Measurements from ENCODE around the gene OSBP2.

Gene OSBP2, protein sequence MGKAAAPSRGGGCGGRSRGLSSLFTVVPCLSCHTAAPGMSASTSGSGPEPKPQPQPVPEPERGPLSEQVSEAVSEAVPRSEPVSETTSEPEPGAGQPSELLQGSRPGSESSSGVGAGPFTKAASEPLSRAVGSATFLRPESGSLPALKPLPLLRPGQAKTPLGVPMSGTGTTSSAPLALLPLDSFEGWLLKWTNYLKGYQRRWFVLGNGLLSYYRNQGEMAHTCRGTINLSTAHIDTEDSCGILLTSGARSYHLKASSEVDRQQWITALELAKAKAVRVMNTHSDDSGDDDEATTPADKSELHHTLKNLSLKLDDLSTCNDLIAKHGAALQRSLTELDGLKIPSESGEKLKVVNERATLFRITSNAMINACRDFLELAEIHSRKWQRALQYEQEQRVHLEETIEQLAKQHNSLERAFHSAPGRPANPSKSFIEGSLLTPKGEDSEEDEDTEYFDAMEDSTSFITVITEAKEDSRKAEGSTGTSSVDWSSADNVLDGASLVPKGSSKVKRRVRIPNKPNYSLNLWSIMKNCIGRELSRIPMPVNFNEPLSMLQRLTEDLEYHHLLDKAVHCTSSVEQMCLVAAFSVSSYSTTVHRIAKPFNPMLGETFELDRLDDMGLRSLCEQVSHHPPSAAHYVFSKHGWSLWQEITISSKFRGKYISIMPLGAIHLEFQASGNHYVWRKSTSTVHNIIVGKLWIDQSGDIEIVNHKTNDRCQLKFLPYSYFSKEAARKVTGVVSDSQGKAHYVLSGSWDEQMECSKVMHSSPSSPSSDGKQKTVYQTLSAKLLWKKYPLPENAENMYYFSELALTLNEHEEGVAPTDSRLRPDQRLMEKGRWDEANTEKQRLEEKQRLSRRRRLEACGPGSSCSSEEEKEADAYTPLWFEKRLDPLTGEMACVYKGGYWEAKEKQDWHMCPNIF

GRCh38 chr22:30694640-30695350, at the start of gene OSBP2:
Gene OSBP2, plus strand, starts transcription at chr22:30694874. Its CDS starts 36 bp downstream, at chr22:30694910.
- DNase-seq (ENCODE audit: low read depth), result peak; percentile 3

DNA sequence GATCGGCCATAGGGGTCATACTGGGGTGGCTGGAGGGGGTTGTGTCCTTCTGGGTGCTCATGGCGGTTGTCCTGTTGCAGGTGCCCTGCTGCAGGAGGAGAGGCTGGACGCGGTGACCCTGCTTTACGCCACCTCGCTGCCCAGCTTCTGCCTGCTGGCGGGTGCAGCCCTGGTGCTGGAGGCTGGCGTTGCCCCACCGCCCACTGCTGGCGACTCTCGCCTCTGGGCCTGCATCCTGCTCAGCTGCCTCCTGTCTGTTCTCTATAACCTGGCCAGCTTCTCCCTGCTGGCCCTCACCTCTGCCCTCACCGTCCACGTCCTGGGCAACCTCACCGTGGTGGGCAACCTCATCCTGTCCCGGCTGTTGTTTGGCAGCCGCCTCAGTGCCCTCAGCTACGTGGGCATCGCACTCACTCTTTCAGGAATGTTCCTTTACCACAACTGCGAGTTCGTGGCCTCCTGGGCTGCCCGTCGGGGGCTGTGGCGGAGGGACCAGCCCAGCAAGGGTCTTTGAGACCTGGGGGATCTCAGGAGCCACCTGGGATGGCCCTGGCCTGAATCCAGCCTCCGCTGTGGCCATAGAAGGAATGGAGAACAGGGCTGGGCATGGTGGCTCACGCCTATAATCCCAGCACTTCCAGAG, 48.0 kb upstream of the OSBP2 start:
- DNase-seq (ENCODE audit: low read depth), result no peak

DNA sequence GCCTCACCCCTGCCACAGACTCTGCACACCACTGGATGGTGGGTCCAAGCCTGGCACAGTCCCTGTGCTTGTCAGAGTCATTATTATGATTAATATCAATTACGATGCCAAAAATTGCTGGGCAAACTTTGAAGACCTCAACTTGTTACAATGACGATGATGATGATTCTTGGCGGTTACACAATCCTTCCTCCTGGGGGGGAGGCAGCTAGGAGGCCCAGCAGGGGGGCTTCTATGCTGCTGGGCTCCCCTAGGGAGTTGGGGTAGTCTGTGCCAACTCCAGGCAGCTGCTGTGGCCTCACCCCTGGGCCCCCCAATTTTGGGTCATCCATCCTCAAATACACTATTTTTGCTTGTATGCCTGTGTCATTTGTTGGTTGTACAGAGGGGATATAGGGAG, 47.1 kb upstream of the OSBP2 start:
- DNase-seq (ENCODE audit: low read depth), result no peak

GRCh38 chr22:30648825-30649224, 45.8 kb upstream of the OSBP2 start:
- no peak for DNase-seq (ENCODE audit: low read depth)

DNA sequence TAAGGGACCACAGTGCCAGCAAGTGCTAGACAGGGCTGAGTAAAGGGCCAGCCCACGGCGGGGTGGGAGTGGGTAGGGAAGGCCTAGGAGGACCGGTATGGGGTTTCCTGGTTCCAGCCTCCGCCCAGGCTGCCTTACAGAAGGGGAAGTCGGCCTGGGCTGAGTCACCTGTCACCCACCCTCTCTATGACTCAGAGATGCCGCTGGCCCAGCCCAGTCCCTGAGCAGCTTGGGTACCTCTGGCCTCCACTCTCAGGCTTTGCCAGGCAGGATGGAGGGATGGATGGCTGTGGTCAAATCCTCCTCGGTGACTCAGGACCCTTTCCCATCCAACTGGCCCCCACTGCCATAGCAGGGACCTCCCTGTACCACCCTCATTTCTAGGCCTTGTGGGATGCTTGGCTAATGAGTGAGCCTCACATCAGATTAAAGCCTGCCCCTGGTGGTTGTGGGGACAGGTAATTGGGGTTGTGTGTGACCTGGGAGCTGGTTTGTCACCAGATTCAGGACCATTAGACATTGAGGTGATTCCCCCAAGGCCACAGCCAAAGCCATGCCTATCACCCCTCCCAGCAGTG, 45.2 kb upstream of the OSBP2 start:
- peak; percentile 80 for DNase-seq (ENCODE audit: low read depth)

- DNase-seq (ENCODE audit: low read depth), result no peak
These were observed 44.1 kb upstream of the OSBP2 start for GRCh38 chr22:30650508-30651116.

- DNase-seq (ENCODE audit: low read depth), result no peak
These were observed 41.8 kb upstream of the OSBP2 start for GRCh38 chr22:30652852-30653251.

GRCh38 chr22:30654361-30654760, 40.3 kb upstream of the OSBP2 start:
- no peak for DNase-seq (ENCODE audit: low read depth)

DNA sequence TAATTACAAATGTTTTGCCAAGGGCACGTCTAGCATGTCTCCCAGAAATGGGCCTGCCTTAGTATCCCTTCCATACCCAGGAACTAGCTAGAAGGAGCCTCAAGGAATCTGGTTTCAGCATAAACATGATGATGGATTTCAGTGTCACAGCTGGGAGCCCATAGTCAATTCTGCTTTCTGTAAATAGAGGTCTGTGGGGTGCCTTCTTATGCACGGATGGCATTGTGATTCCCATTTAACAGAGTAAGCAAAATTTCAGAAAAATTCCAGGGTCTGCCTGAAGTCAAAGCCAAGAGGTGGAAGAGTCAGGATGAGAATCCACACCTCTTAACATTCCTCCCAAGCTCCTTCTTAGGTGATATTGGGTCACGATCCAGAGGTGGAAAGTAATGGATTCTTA, 39.1 kb upstream of the OSBP2 start:
- DNase-seq (ENCODE audit: low read depth), result no peak

DNA sequence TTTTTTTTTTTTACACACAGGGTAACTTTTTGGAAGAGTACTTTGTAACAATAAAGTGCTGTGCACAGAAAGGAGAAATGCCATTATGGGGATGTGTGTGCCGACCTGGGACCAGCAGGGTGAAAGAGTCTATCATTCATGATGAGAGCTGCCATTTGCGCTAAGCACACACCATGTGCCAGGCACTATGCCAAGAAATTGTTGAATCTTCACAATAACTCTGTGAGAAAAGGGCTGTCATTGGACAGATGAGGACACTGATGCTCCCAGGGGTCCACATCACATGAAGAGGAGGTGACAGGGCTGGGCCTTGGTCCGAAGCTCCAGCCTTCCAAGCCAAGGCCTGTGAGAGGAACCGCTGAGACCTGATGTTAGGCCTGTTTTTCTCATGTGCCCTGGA, 32.6 kb upstream of the OSBP2 start:
- no peak for DNase-seq (ENCODE audit: low read depth)

- DNase-seq (ENCODE audit: low read depth), result no peak
These were observed 29.9 kb upstream of the OSBP2 start for GRCh38 chr22:30664798-30665197.

DNA sequence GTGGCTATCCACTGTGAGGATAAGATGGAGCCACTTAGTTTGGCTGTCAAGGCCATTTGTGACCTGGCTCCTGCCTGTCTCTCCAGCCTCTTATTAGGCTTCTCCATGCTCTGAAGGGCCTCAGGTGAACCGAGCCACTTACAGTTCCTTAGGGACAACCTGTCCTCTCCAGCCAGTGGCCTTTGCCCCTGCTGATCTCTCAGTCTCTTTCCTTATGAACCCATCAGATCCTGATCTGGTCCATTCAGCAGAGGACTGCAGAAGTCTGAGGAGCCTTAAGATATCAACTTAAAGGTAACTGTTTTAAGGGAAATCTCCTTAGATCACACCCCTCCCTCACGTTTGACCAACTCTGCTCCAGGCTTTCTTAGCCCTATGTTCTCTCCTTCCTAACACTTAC, 29.4 kb upstream of the OSBP2 start:
- DNase-seq (ENCODE audit: low read depth), result no peak

DNA sequence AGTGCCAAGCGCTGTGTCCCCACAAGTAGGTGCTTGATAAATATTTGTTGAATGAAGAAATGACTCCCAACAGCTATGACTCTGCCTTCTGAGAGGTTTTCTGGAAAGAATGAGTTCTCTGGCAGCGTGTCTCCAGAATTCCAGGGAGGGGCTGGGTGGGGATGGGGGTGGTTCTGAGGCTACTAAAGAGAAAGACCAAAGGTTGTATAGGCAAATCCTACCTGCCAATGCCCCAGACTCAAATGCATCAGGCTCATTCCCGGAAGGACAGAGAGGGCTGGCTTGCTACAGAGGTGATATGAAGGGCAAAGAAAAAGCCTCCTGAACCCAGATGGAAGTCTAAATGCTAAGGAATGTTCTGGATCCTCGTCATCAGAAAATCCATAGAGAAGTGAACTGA, 28.9 kb upstream of the OSBP2 start:
- DNase-seq (ENCODE audit: low read depth), result no peak

GRCh38 chr22:30667107-30667493, 27.6 kb upstream of the OSBP2 start:
- no peak for DNase-seq (ENCODE audit: low read depth)

DNA sequence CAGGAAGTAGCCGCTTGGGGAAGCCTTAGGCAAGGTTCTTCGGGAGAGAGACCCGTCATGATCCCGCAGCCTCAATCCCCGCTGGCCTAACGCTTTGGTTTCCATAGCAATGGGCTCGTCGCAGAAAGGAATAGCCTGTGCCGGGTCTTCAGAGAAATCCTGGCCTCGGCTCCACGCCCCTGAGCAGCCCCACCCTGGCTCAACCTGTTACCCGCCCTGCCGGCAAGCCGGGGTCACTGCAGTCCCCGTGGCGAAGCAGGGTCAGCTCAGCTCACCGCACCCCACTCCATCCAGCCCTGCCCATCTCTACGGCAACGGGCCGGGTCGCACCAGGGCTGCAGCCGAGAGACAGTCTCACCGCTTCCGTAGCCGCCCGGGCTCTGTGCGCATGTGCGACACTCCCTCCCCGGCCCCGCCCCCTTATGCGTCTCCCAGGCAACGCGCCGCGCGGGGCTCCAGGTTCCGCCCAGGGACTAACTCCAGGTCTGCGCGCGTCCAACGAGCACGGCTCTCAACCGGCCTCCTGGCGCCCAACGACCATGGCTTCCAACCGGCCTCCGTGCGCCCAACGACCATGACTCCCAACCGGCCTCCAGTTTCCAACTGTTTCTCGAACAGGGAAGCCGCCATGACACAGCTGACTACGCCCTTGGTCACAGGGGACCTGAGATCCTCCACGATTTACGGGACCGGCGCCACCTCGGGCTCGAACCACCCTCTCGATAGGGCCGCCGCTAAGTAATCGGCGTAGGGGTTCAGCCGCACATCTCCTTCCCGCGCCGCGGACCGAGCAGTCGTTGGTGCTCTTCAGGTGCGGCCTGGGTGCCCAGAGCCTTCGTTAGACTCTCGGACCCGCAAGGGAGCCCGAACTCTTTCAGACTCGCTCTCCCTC, 26.9 kb upstream of the OSBP2 start, which contains the start of gene DUSP18:
Gene DUSP18 (minus strand): TSS at position 382 of the 892 bp plus-strand sequence. CDS start 3,872 bp downstream, outside the sequence.
- DNase-seq (ENCODE audit: low read depth), result peak; percentile 93

GRCh38 chr22:30668386-30668710, 26.3 kb upstream of the OSBP2 start:
- no peak for DNase-seq (ENCODE audit: low read depth)

DNA sequence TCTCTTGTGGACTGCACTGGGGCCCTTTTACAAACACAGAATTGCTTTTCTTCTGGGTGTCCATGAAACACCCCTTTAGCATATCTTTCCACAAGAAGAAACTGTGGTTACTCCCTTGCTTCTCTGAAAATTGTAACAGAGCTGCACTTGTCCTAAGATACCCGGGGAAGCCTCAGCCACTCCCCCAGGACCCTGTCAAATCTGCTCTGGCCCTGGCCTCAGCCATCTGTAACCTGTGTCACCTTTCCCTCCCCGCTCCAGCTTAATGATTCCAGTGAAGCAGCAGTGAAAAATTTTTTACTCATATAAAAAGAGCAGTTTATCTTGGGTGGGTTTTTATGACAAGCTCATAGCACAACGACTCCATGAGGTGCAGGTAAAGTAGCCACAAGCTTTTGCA, 23.6 kb upstream of the OSBP2 start:
- no peak for DNase-seq (ENCODE audit: low read depth)

GRCh38 chr22:30673136-30673535, 21.5 kb upstream of the OSBP2 start:
- no peak for DNase-seq (ENCODE audit: low read depth)

GRCh38 chr22:30674482-30674881, 20.2 kb upstream of the OSBP2 start:
- DNase-seq (ENCODE audit: low read depth), result no peak

GRCh38 chr22:30675436-30675835, 19.2 kb upstream of the OSBP2 start:
- DNase-seq (ENCODE audit: low read depth), result no peak
